IMR-90 (cell line): ENCODE data around the gene MOSPD3. TPM values are rescaled to one million over a fixed set of nuclear protein-coding genes. Genes with fewer than 3 reads are reported as not detected.

Experiments used
- ATAC-seq: fragments of 200-7000 bp; cut with Tn5 transposase; 2 replicates; pipeline ENCODE4 v1.9.1; 2020; ENCODE audit warnings: low read depth, mild to moderate bottlenecking, moderate library complexity
- BruUV-seq: library from RNA; stranded (reverse); fragments of 400-500 nt; replicated peaks from 2 replicates; lab custom pipeline; 2021; lab: Mats Ljungman, UMichigan
- CTCF ChIA-PET: fragments of 300-600 bp; formaldehyde crosslinking; extraction: SDS; loops from one replicate; lab custom pipeline; 2021; ENCODE audit warnings: antibody characterized with exemption; lab: Yijun Ruan, JAX
- POLR2A ChIA-PET: fragments of 300-600 bp; sonication (Branson Sonifier 250); formaldehyde crosslinking; loops from one replicate; lab custom pipeline; 2022; ENCODE audit warnings: antibody characterized with exemption; ENCODE audit not compliant: unreplicated experiment; lab: Charles Lee
- DNase-seq: peaks from one replicate; pipeline ENCODE4 v3.0.0; 2013
- H2AFZ ChIP-seq: replicated peaks from 2 replicates; pipeline ENCODE3; 2013; ENCODE audit warnings: low read length, mild to moderate bottlenecking; ENCODE audit not compliant: poor library complexity
- H2AK5ac ChIP-seq: 2 replicates; pipeline ENCODE4 v1.6.1; 2013; ENCODE audit warnings: low read depth, low read length, inconsistent platforms
- H2AK9ac ChIP-seq: replicated peaks from 2 replicates; pipeline ENCODE3; 2013; ENCODE audit warnings: mild to moderate bottlenecking, low read depth, low read length, moderate library complexity; ENCODE audit not compliant: poor library complexity
- H2BK120ac ChIP-seq: 2 replicates; pipeline ENCODE4 v1.6.1; 2013; ENCODE audit warnings: low read depth, low read length, inconsistent platforms
- H2BK15ac ChIP-seq: 3 replicates; pipeline ENCODE4 v1.6.1; 2013; ENCODE audit warnings: low read depth, low read length, inconsistent platforms
- H2BK20ac ChIP-seq: 2 replicates; pipeline ENCODE4 v1.6.1; 2013; ENCODE audit warnings: low read depth, mild to moderate bottlenecking, inconsistent platforms, low read length, moderate library complexity
- H2BK5ac ChIP-seq: 2 replicates; pipeline ENCODE4 v1.6.1; 2013; ENCODE audit warnings: mild to moderate bottlenecking, low read depth, low read length, inconsistent platforms; ENCODE audit not compliant: poor library complexity, severe bottlenecking
- H3K14ac ChIP-seq: replicated peaks from 2 replicates; pipeline ENCODE4 v1.6.1; 2013; ENCODE audit warnings: low read depth, low read length, inconsistent platforms
- H3K18ac ChIP-seq: 2 replicates; pipeline ENCODE4 v1.6.1; 2013; ENCODE audit warnings: low read depth, low read length, control low read depth
- H3K23ac ChIP-seq: 2 replicates; pipeline ENCODE4 v1.6.1; 2013; ENCODE audit warnings: low read depth, low read length, inconsistent platforms
- H3K27ac ChIP-seq: 2 replicates; pipeline ENCODE4 v1.5.1; 2013; ENCODE audit warnings: mild to moderate bottlenecking, control low read depth, low read length; ENCODE audit not compliant: insufficient read depth
- H3K27me3 ChIP-seq: 2 replicates; pipeline ENCODE4 v1.6.1; 2013; ENCODE audit warnings: low read length; ENCODE audit not compliant: control insufficient read depth, insufficient read depth
- H3K36me3 ChIP-seq: 2 replicates; pipeline ENCODE4 v1.6.1; 2013; ENCODE audit warnings: low read length, mixed read lengths; ENCODE audit not compliant: control insufficient read depth, insufficient read depth
- H3K4ac ChIP-seq: 2 replicates; pipeline ENCODE4 v1.6.1; 2013; ENCODE audit warnings: low read depth, low read length, inconsistent platforms
- H3K4me1 ChIP-seq: 2 replicates; pipeline ENCODE4 v1.6.1; 2013; ENCODE audit warnings: low read length, mixed read lengths; ENCODE audit not compliant: control insufficient read depth, insufficient read depth
- H3K4me2 ChIP-seq: 2 replicates; pipeline ENCODE4 v1.6.1; 2013; ENCODE audit warnings: low read depth, mild to moderate bottlenecking, control low read depth, low read length, moderate library complexity
- H3K4me3 ChIP-seq: 2 replicates; pipeline ENCODE4 v1.5.1; 2013; ENCODE audit warnings: low read depth, mild to moderate bottlenecking, control low read depth, low read length, moderate library complexity; ENCODE audit not compliant: insufficient read depth
- H3K56ac ChIP-seq: 2 replicates; pipeline ENCODE4 v1.6.1; 2013; ENCODE audit warnings: low read length, inconsistent platforms; ENCODE audit not compliant: insufficient read depth; ENCODE audit errors: extremely low read depth
- H3K79me1 ChIP-seq, 2 experiments: 2 replicates each; pipeline ENCODE4 v1.6.1; 2013; ENCODE audit warnings: low read length in 2 of 2, inconsistent platforms in 1 of 2, low read depth in 1 of 2
- H3K9ac ChIP-seq: 2 replicates; pipeline ENCODE4 v1.6.1; 2013; ENCODE audit warnings: low read depth, low read length, control low read depth
- H3K9me1 ChIP-seq: 2 replicates; pipeline ENCODE4 v1.6.1; 2013; ENCODE audit warnings: low read length, inconsistent platforms; ENCODE audit not compliant: insufficient read depth
- H3K9me3 ChIP-seq: 2 replicates; pipeline ENCODE4 v1.6.1; 2013; ENCODE audit warnings: low read length; ENCODE audit not compliant: control insufficient read depth, insufficient read depth
- H4K20me1 ChIP-seq: 2 replicates; pipeline ENCODE4 v1.6.1; 2013; ENCODE audit warnings: low read length, inconsistent platforms; ENCODE audit not compliant: insufficient read depth
- H4K5ac ChIP-seq: 2 replicates; pipeline ENCODE4 v1.6.1; 2013; ENCODE audit warnings: mild to moderate bottlenecking, low read depth, low read length, control low read depth
- H4K8ac ChIP-seq, 2 experiments: 2 replicates each; pipeline ENCODE4 v1.6.1; 2013; ENCODE audit warnings: low read depth in 2 of 2, low read length in 2 of 2, control low read depth in 1 of 2, inconsistent platforms in 1 of 2
- H4K91ac ChIP-seq: 2 replicates; pipeline ENCODE4 v1.6.1; 2013; ENCODE audit warnings: low read depth, low read length, inconsistent platforms; ENCODE audit not compliant: insufficient read depth
- BHLHE40 ChIP-seq: fragments of 150-350 bp; IDR thresholded peaks from 2 replicates; pipeline ENCODE4 v1.6.1; 2016; ENCODE audit warnings: mild to moderate bottlenecking, low read depth, low read length
- CEBPB ChIP-seq: IDR thresholded peaks from 2 replicates; pipeline ENCODE4 v1.6.1; 2012; ENCODE audit warnings: low read depth, low read length, improper control_type of control experiment
- CHD1 ChIP-seq: IDR thresholded peaks from 2 replicates; pipeline ENCODE4 v1.6.1; 2012; ENCODE audit warnings: low read depth, low read length, improper control_type of control experiment
- CTCF ChIP-seq: conservative IDR thresholded peaks from 2 replicates; pipeline ENCODE4 v1.5.1; 2012; ENCODE audit warnings: mild to moderate bottlenecking, low read depth, low read length, improper control_type of control experiment
- ELK1 ChIP-seq: fragments of 150-350 bp; IDR thresholded peaks from 2 replicates; pipeline ENCODE4 v1.6.1; 2016; ENCODE audit warnings: low read depth, mild to moderate bottlenecking, low read length, moderate library complexity, borderline replicate concordance
- FOS ChIP-seq: fragments of 150-350 bp; IDR thresholded peaks from 2 replicates; pipeline ENCODE4 v1.6.1; 2016; ENCODE audit warnings: low read depth, low read length
- MAFK ChIP-seq: IDR thresholded peaks from 2 replicates; pipeline ENCODE4 v1.6.1; 2012; ENCODE audit warnings: low read depth, low read length, improper control_type of control experiment
- MAZ ChIP-seq: IDR thresholded peaks from 2 replicates; pipeline ENCODE4 v1.6.1; 2012; ENCODE audit warnings: low read depth, mild to moderate bottlenecking, low read length, improper control_type of control experiment, moderate library complexity, borderline replicate concordance
- MXI1 ChIP-seq: IDR thresholded peaks from 2 replicates; pipeline ENCODE4 v1.6.1; 2012; ENCODE audit warnings: low read depth, mild to moderate bottlenecking, low read length, moderate library complexity, borderline replicate concordance
- NFE2L2 ChIP-seq: fragments of 150-350 bp; IDR thresholded peaks from 2 replicates; pipeline ENCODE4 v1.6.1; 2016; ENCODE audit warnings: low read depth, mild to moderate bottlenecking, low read length
- POLR2A ChIP-seq: IDR thresholded peaks from 2 replicates; pipeline ENCODE4 v1.6.1; 2012; ENCODE audit warnings: mild to moderate bottlenecking, low read depth, low read length
- RAD21 ChIP-seq: IDR thresholded peaks from 2 replicates; pipeline ENCODE4 v1.6.1; 2012; ENCODE audit warnings: low read length, improper control_type of control experiment
- RCOR1 ChIP-seq: IDR thresholded peaks from 2 replicates; pipeline ENCODE4 v1.6.1; 2012; ENCODE audit warnings: mild to moderate bottlenecking, low read length, improper control_type of control experiment; ENCODE audit not compliant: insufficient replicate concordance
- RFX5 ChIP-seq: IDR thresholded peaks from 2 replicates; pipeline ENCODE4 v1.8.0; 2012; ENCODE audit warnings: low read depth, mild to moderate bottlenecking, low read length, moderate library complexity
- SMC3 ChIP-seq: fragments of 150-350 bp; IDR thresholded peaks from 2 replicates; pipeline ENCODE4 v1.6.1; 2016; ENCODE audit warnings: low read depth, mild to moderate bottlenecking, antibody characterized with exemption, low read length, moderate library complexity
- WGBS, 2 experiments: methylation state at CpG; one replicate each; pipeline versions ENCODE4 v1.1.5 to v1.1.7; 2013; ENCODE audit warnings: missing lambda C conversion rate in 2 of 2; ENCODE audit not compliant: insufficient read length in 1 of 2; ENCODE audit errors: extremely low coverage in 2 of 2; 5-methylcytosine and 5-hydroxymethylcytosine counted together
- dilution Hi-C: fragments of 300-500 bp; cut with HindIII; formaldehyde crosslinking; loops from one replicate; pipeline ENCODE4 v1.14.3; 2018; ENCODE audit warnings: low sequenced_read_pairs; ENCODE audit not compliant: unreplicated experiment
- in situ Hi-C: fragments of 300-500 bp; cut with MboI; formaldehyde crosslinking; loops from 3 replicates; pipeline ENCODE4 v1.14.3; 2019; ENCODE audit warnings: low sequenced_read_pairs, inconsistent platforms, mixed read lengths
- intact Hi-C: fragments of 100-400 bp; cut with micrococcal nuclease; formaldehyde crosslinking; loops from 2 replicates; pipeline ENCODE4 v1.10.0; 2022
- polyA plus RNA-seq, 3 experiments: library from polyadenylated mRNA; depleted of rRNA; stranded (reverse); fragments of >200 nt; gene quantifications; 2 replicates each; pipeline ENCODE4 v1.2.3, GENCODE V29; 2012; ENCODE audit warnings: low replicate concordance in 1 of 3
- total RNA-seq: library from RNA; depleted of rRNA; stranded (reverse); fragments of >200 nt; gene quantifications from 2 replicates; pipeline ENCODE4 v1.2.3, GENCODE V29; 2012
- TF ChIP-seq, protein P1 (sequence below): fragments of 150-350 bp; IDR thresholded peaks from 2 replicates; pipeline ENCODE4 v1.6.1; 2017; ENCODE audit warnings: mild to moderate bottlenecking, antibody characterized with exemption, low read length, low read depth

MOSPD3 gene
- total and polyA plus RNA-seq, 2 of the 4 experiments (the other 2 are of a cell fraction), result 2.3 to 30.0 TPM

- no peaks in the 10 kb centered on the region; the same call in 1 of the 2 replicates for H4K20me1 ChIP-seq
- H3K27ac ChIP-seq, result no peak overlapping the region
- no peak overlapping the region for H3K14ac ChIP-seq
- intact Hi-C loops, result no loop called here
- ChIA-PET POLR2A (no interaction called here), CTCF (no interaction called here)
- no peaks in the 10 kb centered on the region for H3K9me3 ChIP-seq
- H2BK120ac ChIP-seq, result no peak overlapping the region
- no peaks in the 10 kb centered on the region for H3K4me1 ChIP-seq
- H3K56ac ChIP-seq, result no peak overlapping the region
- H3K4me2 ChIP-seq, result no peak overlapping the region
- whole genome bisulfite sequencing, 2 experiments, result 94% methylated on average over 19 of the region's 23 CpGs; no CpG with 5 or more reads in 1 of the 2 experiments
- H2AK9ac ChIP-seq, result no peak overlapping the region
- dilution Hi-C loops, result no loop called here
- peaks cover 4% of the 10 kb centered on the region for H3K36me3 ChIP-seq
- H3K18ac ChIP-seq, result no peak overlapping the region
- H3K4ac ChIP-seq, result no peak overlapping the region
- H3K4me3 ChIP-seq, result no peak overlapping the region
- H3K9ac ChIP-seq, result no peak overlapping the region
- BruUV-seq, result no TSS peak
- no peak overlapping the region for H4K8ac ChIP-seq
- H4K91ac ChIP-seq, result no peak overlapping the region
- no peak overlapping the region for H2BK15ac ChIP-seq
- H2AFZ ChIP-seq, result no peak overlapping the region
- H4K5ac ChIP-seq, result no peak overlapping the region
- no peaks in the 10 kb centered on the region for H3K27me3 ChIP-seq
- no peak for ATAC-seq
- DNase-seq, result no peak
- TF ChIP-seq POLR2A (no peak), RFX5 (no peak), CTCF (no peak), RAD21 (no peak), SMC3 (no peak), FOS (no peak), CEBPB (no peak), ELK1 (no peak), RCOR1 (no peak), MXI1 (no peak), NFE2L2 (no peak), MAFK (no peak), BHLHE40 (no peak), MAZ (no peak), CHD1 (no peak)
- TF ChIP-seq, protein P1, sequence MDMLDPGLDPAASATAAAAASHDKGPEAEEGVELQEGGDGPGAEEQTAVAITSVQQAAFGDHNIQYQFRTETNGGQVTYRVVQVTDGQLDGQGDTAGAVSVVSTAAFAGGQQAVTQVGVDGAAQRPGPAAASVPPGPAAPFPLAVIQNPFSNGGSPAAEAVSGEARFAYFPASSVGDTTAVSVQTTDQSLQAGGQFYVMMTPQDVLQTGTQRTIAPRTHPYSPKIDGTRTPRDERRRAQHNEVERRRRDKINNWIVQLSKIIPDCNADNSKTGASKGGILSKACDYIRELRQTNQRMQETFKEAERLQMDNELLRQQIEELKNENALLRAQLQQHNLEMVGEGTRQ, result no peak
- no peak overlapping the region for H2BK5ac ChIP-seq
- no peak overlapping the region for H3K23ac ChIP-seq
- in situ Hi-C loops, result no loop called here
- no peak overlapping the region for H2AK5ac ChIP-seq
- H2BK20ac ChIP-seq, result no peak overlapping the region
- no peaks in the 10 kb centered on the region; a peak in 1 of 4 replicates for H3K79me1 ChIP-seq
- peaks cover 2% of the 10 kb centered on the region for H3K9me1 ChIP-seq
These were observed 8.5 kb downstream of the MOSPD3 start for GRCh38 chr7:100620804-100621203.
